AG08395 (cell line): ENCODE results near the gene DLG1.
"Not testable (repeated sequence)": the region's sequence is repeated elsewhere in the genome, so short reads cannot be mapped to it uniquely, and the experiment has no call there.

Experiments used
- DNase-seq: peaks from one replicate; pipeline ENCODE4 v3.0.0; 2012; ENCODE audit warnings: mixed read lengths, low spot score

DLG1 gene

DNA sequence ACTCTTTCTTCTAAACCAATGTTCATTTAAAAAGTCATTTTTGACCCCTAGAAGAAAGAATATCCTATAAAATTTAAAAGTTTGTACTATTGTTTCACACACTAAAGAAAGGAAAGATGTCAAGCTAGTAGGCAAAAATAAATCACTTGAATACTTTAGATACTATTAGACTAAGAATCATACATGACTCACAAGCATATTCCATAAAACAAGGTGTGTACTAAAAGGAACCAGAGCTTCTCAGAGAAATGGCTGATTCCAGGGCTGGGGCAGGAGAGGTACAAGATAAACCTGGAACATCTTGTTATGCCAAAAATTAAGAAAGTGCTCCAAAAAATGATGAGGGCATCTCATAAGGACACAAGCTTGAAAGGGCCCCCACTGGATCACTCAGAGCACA, 8.7 kb downstream of the DLG1 start:
- DNase-seq, result no peak

DNA sequence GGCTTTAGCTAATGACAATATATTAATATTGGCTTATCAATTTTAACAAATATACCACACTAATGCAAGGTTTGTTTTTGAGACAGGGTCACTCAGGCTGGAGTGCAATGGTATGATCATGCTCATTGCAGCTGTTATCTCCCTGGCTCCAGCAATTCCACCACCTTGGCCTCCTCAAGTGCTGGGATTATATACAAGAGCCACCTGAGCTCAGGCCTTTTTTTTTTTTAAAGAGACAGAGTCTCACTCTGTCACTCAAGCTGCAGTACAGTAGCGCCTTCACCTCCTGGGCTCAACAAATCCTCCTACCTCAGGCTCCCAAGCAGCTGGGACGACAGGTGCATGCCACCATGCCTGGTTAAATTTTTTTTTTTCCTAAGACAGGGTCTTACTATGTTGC, 11.7 kb downstream of the DLG1 start:
- no peak for DNase-seq

- no peak for DNase-seq
Measured at GRCh38 chr3:197285557-197285956, 12.9 kb downstream of the DLG1 start.

- no peak for DNase-seq
Measured at GRCh38 chr3:197283045-197283444, 15.4 kb downstream of the DLG1 start.

GRCh38 chr3:197281849-197282248, 16.6 kb downstream of the DLG1 start:
- DNase-seq, result no peak

- DNase-seq, result no peak
Measured at GRCh38 chr3:197280156-197280555, 18.3 kb downstream of the DLG1 start.

GRCh38 chr3:197278933-197279332, 19.5 kb downstream of the DLG1 start:
- DNase-seq, result no peak

GRCh38 chr3:197276808-197277207, 21.6 kb downstream of the DLG1 start:
- DNase-seq, result not testable (repeated sequence)

DNA sequence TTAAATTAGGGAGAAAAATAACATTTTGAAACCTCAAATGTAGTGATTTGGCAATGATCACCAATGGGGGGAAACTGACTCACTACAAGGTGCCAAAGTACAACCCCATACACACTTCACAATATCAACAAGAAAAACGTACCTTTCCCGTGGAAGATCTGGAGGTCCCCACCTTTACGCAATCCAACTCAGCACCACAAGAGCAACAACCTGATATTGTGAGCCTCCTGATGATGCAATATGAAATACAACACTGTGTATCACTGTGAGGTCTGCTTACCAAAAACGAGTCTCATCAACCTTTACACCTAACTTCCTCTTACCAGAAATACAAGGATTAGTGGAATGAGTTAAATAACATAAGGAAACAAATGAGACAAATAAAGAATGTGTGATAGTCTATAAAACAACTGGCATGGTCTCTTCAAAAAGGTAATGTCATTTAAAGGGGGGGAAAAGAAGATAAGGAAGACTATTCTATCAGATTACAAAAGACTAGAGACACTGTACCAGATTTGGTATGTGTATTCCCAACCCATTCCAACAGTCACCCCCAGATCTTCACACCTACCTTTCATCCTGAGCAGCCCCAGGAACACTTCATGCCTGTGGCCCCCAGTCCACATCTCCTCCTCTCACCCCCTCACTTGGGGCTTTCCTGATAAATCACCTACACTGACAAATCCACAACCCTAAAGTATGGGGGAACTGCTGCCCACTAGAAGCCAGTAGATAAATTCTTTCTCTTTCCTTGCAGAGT, 27.7 kb downstream of the DLG1 start:
- no peak for DNase-seq

DNA sequence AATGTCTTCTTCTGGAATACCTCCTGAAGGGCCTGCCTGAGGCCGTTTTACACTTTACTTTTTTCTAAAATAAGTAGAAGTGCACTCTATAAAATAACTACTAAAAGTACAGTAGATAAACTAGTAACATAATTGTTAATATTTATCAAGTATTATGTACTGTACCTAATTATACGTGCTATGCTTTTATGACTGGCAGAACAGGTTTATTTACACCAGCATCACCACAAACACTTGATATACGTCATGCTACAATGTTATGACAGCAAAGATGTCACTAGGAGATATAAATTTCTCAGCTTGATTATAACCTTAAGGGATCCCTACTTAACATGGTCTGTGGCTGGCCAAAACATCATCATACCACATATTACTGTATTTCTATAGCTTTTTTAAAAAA, 29.4 kb downstream of the DLG1 start:
- no peak for DNase-seq

DNA sequence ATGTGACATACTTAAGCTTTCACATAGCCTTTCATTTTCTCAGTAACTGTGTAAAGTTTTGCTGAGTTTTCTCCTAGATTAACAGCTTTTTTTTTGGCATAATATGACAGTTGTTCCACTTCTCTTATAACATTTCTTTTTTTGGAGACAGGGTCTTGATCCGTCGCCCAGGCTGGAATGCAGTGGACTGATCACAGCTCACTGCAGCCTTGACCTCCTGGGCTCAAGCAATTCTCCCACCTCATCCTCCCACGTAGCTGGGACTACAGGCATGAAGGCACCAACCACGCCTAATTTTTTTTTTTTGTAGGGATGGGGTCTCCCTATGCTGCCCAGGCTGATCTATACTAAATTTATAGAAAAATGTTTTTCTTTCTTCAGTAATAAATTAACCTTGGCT, 30.1 kb downstream of the DLG1 start:
- DNase-seq, result no peak

DNA sequence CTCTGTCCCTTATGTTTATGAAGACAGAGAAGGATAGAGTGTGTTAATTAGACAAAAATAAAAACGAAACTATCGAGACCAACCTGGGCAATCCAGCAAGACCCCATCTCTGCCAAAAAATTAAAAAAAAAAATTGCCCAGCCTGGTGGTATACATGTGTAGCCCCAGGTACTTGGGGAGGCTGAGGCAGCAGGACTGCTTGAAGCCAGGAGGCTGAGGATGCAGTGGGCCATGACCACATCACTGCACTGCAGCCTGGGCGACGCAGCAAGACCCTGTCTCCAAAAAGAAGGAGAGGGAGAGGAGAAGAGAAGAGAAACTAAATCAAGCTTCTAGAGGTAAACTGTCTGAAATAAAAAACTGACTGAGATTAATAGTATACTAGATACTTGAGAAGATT, 32.1 kb downstream of the DLG1 start:
- no peak for DNase-seq

DNA sequence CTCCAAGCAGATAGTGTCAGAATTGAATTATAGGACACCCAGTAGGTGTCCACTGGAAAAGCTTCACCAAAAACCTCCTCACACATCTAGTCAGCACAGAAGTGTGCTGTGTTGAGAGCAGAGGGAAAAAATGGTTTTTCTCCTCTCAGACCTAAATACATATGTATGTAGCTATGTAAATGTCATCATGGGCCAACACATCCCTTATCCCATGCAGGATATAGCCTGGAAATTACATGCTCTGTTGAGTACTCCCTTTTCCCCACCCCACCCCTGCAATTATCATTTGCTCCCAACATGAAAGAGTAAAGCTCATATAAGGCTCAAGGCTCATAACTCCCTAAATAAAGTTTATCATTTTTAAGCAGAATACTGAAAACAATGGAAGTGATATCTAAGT, 35.7 kb downstream of the DLG1 start:
- no peak for DNase-seq

GRCh38 chr3:197261164-197261509, 37.3 kb downstream of the DLG1 start:
- DNase-seq, result no peak

DNA sequence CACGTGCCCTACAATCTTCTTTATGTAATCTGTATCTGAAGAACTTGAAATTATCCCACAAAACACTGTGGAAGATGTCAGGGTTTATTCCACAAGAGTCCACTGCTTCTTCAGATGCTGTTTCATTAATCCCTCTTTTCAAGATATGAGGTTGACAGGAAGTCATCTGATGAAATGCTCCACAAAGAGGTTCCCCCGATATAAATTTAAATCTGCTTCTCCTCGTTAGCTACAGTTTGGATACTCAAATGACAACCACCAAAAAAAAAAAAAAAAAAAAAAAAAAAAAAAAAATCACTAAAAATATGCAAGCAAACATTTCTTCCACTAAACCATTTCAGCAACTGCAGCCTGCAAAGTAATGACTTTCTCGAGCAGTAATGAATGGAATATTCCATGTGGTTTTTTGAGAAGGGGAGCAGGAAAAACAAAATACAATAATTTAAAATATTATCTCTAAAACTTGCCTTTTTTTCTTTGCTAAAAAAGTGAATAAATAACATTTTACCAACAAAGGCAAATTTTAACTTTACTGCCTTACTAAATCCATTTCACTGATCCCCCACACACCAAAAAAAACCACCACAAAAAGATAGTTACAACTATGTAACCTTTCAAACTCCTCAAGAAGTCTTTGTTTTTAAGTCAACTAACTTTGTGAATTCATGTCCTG, 37.8 kb downstream of the DLG1 start:
- DNase-seq, result peak; percentile 7

GRCh38 chr3:197259096-197259495, 39.3 kb downstream of the DLG1 start:
- DNase-seq, result no peak

GRCh38 chr3:197258168-197258755, 40.1 kb downstream of the DLG1 start:
- no peak for DNase-seq

- no peak for DNase-seq
Measured at GRCh38 chr3:197257711-197258110, 40.7 kb downstream of the DLG1 start.

GRCh38 chr3:197256836-197257444, 41.5 kb downstream of the DLG1 start:
- peak; percentile 13 for DNase-seq

DNA sequence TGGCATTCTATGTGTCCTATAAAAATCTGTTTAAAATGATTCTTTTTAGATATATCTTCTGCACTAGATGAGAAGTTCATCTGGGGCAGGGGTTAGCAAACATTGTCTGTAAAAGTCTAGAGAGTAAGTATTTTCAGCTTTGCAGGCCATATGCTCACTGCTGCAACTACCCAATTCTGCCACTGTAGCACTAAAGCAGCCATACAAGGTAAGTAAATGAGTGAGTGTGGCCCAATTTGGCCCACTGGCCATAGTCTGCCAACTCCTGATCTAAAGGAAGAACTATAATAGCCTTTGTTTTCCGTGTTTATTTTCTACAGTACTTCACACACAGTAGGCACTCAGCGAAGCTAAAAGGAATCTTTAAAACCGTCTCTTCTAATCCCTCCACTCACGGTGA, 42.3 kb downstream of the DLG1 start:
- DNase-seq, result no peak

DNA sequence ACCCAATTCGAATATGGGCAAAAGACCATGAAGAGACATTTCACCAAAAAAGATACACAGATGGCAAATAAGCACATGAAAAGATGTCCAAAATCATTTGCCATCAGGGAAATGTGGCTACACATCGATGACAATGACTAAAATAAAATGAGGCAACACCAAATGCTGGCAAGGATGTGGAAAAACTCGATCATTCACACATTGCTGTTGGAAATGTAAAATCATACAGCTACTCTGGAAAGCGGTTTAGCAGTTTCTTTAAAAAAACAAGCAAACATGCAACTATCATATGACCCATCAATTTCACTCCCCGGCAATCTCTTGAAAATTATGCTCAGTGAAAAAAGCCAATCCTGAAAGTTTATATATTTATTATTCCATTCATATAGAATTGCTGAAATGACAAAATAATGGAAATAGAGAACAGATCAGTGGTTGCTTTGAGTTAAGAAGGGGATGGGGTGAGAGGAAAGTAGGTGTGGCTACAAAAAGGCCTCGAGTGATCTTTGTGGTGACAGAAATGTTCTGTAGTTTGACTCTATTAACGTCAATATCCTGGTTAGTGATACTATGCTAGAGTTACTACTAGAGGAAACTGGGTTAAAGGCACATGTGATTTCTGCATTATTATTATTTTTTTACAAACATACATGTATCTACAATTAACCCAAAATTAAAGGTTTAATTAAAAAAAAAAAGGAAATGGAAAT, 45.0 kb downstream of the DLG1 start:
- DNase-seq, result no peak

- no peak for DNase-seq
Measured at GRCh38 chr3:197249542-197249941, 48.9 kb downstream of the DLG1 start.

DNA sequence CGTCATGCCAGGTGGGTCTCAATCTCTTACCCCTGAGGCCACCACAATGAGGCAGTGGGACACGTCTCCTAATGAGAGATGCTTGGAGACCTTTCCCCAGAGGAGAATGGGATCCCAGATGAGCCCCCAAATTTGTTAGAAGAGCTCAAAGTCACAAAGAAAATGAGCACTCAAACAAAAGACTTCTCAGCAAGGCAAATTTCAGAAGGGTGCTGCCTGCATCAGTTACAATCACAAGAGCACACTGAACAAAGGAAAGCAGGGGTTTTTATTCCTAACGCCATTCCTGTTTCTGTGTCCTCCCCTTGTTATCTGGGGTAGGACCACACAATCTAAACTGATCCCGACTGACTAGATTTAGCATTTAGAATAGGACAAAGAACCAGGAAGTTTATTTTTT, 50.1 kb downstream of the DLG1 start:
- DNase-seq, result no peak
